Stimulated activated CD8-positive, alpha-beta memory T cell treated with anti-CD3 and anti-CD28 coated beads, Interleukin-12 subunit alpha, Interleukin-12 subunit beta, amount 100 ng/mL, for 24 hours (primary cell): ENCODE data around the gene PRAMEF26.
"Not testable (repeated sequence)": the region's sequence is repeated elsewhere in the genome, so short reads cannot be mapped to it uniquely, and the experiment has no call there.

Experiments
- DNase-seq: peaks from one replicate; pipeline ENCODE4 v3.0.0-alpha.2; 2020; ENCODE audit errors: extremely low read depth

Gene PRAMEF26

DNA sequence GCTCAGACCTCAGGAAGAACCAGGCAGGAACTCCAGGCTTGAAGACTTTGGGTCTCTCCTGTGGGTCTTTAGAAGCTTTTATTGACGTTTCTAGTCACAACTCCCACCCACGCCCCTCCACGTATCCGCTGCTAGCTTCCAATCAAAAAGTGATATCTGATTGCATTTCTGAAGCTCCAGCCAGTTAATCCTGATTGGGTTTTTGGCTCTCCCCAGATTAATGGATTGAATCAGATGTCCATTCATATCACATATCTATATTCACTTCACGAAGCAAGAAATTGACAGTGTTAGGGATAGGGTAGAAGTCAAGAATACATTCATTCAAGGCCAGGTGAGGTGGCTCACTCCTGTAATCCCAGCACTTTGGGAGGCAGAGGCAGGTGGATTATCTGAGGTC is at the start of gene PRAMEF26:
Gene PRAMEF26 (minus strand): TSS at position 101 of the 400 bp plus-strand sequence. CDS start 2,914 bp downstream, outside the sequence.
- DNase-seq: not testable (repeated sequence)

DNA sequence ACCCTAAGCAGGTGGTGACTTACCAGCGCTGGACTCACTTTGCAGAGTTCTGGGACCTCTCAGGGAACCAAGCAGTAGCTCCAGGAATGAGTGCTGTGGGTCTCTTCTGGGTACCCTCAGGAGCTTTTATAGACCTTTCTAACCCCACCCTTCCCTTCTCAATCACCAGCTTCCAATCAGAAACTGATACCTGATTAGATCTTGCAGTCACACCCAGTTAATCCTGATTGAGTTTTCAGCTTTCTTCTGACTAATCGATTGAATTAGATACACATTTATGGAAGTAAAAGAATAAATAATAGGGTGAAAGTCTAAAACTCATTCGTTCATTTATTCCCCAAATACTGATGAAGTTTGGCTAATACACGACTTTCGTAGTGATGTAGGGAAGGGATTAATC is 45.5 kb upstream of the PRAMEF26 start, which contains the start of gene PRAMEF13:
Gene PRAMEF13 (minus strand): TSS at position 101 of the 400 bp plus-strand sequence. CDS start 1,820 bp downstream, outside the sequence.
- not testable (repeated sequence) for DNase-seq

DNA sequence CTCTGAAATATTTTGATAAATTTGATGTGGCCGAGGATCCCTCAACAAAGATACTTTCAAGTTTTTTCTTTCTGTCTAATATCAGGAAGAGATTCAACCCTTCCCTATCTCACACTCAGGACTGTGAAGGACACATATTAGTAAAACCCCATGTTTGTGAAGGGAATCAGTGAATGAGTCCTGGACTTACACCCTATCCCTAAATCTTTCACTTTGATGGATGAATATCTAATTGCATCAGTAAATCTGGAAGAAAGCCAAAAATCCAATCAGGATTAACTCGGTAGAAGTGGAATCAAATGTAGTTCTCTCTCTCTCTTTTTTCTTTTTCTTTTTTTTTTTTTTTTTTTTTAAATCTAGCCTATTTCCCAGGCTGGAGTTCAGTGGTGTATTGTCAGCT is 15.7 kb upstream of the PRAMEF26 start, which contains the start of gene PRAMEF9:
Gene PRAMEF9 (plus strand): TSS at position 301 of the 400 bp plus-strand sequence. CDS start 3,433 bp downstream, outside the sequence.
- DNase-seq: not testable (repeated sequence)

DNA sequence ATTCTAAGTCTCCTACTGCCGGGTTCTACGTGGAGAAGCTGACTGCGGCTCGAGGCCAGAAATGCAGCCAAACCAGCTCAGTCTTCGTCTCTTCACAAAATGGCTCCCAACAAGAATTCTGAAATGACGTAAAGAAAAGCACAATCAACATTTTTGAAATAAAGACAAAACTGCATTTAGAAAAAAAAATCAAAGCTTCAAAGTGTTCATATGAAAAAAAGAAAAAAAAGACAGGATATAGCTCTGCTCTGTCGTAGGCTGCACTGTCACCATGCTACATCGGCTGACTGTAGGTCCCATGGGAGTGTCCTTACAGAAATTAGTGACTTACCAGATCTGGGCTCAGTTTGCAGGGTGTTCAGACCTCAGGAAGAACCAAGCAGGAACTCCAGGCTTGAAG is 9.7 kb upstream of the PRAMEF26 start, which contains the start of gene HNRNPCL4:
Gene HNRNPCL4 (minus strand): TSS at position 101 of the 400 bp plus-strand sequence. CDS start 164 bp downstream, outside the sequence.
- not testable (repeated sequence) for DNase-seq

DNA sequence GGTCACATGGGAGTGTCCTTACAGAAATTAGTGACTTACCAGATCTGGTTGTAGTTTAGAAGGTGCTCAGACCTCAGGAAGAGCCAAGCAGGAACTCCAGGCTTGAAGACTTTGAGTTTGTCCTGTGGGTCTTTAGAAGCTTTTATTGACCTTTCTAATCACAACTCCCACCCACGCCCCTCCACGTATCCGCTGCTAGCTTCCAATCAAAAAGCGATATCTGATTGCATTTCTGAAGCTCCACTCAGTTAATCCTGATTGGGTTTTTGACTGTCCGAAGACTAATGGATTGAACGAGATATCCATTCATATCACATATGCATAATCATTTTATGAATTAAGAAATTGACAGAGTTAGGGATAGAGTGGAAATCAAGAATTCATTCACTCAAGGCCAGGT is 39.1 kb downstream of the PRAMEF26 start, which contains the start of gene HNRNPCL2:
Gene HNRNPCL2 (minus strand): TSS at position 101 of the 400 bp plus-strand sequence. CDS start 454 bp downstream, outside the sequence.
- not testable (repeated sequence) for DNase-seq
